ENCODE measurements around the gene GMDS. TPM values are rescaled to one million over a fixed set of nuclear protein-coding genes. Genes with fewer than 3 reads are reported as not detected.

The GMDS gene
- total and polyA plus RNA-seq, 2 of the 8 experiments (the other 6 are each of a cell fraction or from before 2014, with no cell fraction given), result 16.8 to 50.0 TPM

- no peak for FAIRE-seq
- H2BK120ac ChIP-seq (replicated peaks; ENCODE audit: low read depth, low read length), result no peak overlapping the region
These were observed 406.7 kb downstream of the GMDS start for GRCh38 chr6:1838604-1839213.

More at GRCh38 chr6:1838604-1839213, 406.7 kb downstream of the GMDS start:
- ChIA-PET CTCF (ENCODE audit: partially characterized antibody) (interaction anchor here (0.5 to 1.0 kb wide), 3 partner anchors 16 to 165 kb away, joined by 3 read pairs; no protein-coding TSS in a partner anchor), POLR2A (ENCODE audit: partially characterized antibody) (interaction anchor here (0.6 kb wide), 1 partner anchor 161 kb away, joined by 3 read pairs; no protein-coding TSS in a partner anchor)
- H3K18ac ChIP-seq (ENCODE audit: extremely low read depth, low read length), result no peak overlapping the region
- no peak overlapping the region for H3K4me2 ChIP-seq (ENCODE audit: insufficient read depth in 1 of 2, low read depth in 2 of 2, low read length in 2 of 2)
- no peak overlapping the region for H3K56ac ChIP-seq (replicated peaks; ENCODE audit: insufficient read length, low read depth, low read length)
- H3K27me3 ChIP-seq (replicated peaks in 1 of 4; ENCODE audit: control insufficient read depth in 3 of 4, extremely low read depth in 1 of 4, insufficient read depth in 3 of 4, low read length in 3 of 4), result no peaks in the 10 kb centered on the region
- no peak overlapping the region for H2AK5ac ChIP-seq (ENCODE audit: low read depth, low read length)
- no peak overlapping the region for H2AFZ ChIP-seq (ENCODE audit: low read length)
- no peaks in the 10 kb centered on the region for H3K9me3 ChIP-seq (ENCODE audit: insufficient read depth in 2 of 2, low read depth in 1 of 2, low read length in 1 of 2)
- TF ChIP-seq JUN (IDR thresholded peaks at IDR 0.05; ENCODE audit: low read depth, low read length), result no peak
- no peak for TF ChIP-seq EP300 (IDR thresholded peaks at IDR 0.05; ENCODE audit: borderline replicate concordance in 1 of 2, low read depth in 2 of 2, low read length in 2 of 2)
- no peak for TF ChIP-seq JUND (IDR thresholded peaks at IDR 0.05; ENCODE audit: low read length)
- no peak for TF ChIP-seq BACH1 (IDR thresholded peaks at IDR 0.05; ENCODE audit: low read length)
- TF ChIP-seq NRF1 (IDR thresholded peaks at IDR 0.05; ENCODE audit: low read depth, low read length), result no peak
- no peak for TF ChIP-seq KDM5A (IDR thresholded peaks at IDR 0.05; ENCODE audit: low read length)
- H4K20me1 ChIP-seq (replicated peaks in 1 of 2; ENCODE audit: control insufficient read depth in 1 of 2, insufficient read depth in 2 of 2, low read length in 2 of 2), result no peaks in the 10 kb centered on the region
- H2BK5ac ChIP-seq (ENCODE audit: low read depth, low read length), result no peak overlapping the region
- H3K36me3 ChIP-seq (ENCODE audit: control insufficient read depth in 2 of 4, insufficient read depth in 4 of 4, low read length in 3 of 4), result no peaks in the 10 kb centered on the region
- H3K4me3 ChIP-seq (ENCODE audit: extremely low read depth in 1 of 4, insufficient read depth in 2 of 4, low read depth in 3 of 4, low read length in 4 of 4), result no peak overlapping the region
- peaks cover 4 to 20% (median 10%) of the 10 kb centered on the region in 4 experiments for H3K4me1 ChIP-seq (replicated peaks in 1 of 4; ENCODE audit: control insufficient read depth in 3 of 4, insufficient read depth in 4 of 4, low read length in 3 of 4)
- H3K9ac ChIP-seq (replicated peaks in 1 of 4; ENCODE audit: extremely low read depth in 1 of 4, low read depth in 3 of 4, low read length in 3 of 4), result no peak overlapping the region
- no peak overlapping the region for H3K23ac ChIP-seq (ENCODE audit: insufficient read length)
- H3K23me2 ChIP-seq (ENCODE audit: low read depth, low read length), result no peaks in the 10 kb centered on the region
- no peak overlapping the region for H2BK12ac ChIP-seq (ENCODE audit: low read depth, low read length)
- no peak overlapping the region for H3K4ac ChIP-seq (replicated peaks; ENCODE audit: insufficient read length, low read depth, low read length)
- H2BK15ac ChIP-seq (ENCODE audit: low read length), result no peak overlapping the region
- H3K27ac ChIP-seq (ENCODE audit: low read depth, low read length), result no peak overlapping the region
- no peak overlapping the region for H4K8ac ChIP-seq (ENCODE audit: extremely low read depth, insufficient read depth, low read length)
- no peaks in the 10 kb centered on the region for H3K79me2 ChIP-seq (ENCODE audit: control insufficient read depth in 1 of 2, insufficient read depth in 2 of 2, low read length in 2 of 2)
- no peak overlapping the region for H4K91ac ChIP-seq (replicated peaks; ENCODE audit: insufficient read length, low read length)
- H3K14ac ChIP-seq (ENCODE audit: insufficient read length), result no peak overlapping the region
- WGBS, 2 experiments (ENCODE audit: extremely low coverage in 1 of 2, insufficient coverage in 1 of 2, insufficient read length in 1 of 2, insufficient replicate concordance in 2 of 2, low coverage in 1 of 2, low lambda C conversion rate in 2 of 2, missing lambda C conversion rate in 1 of 2), result 77% methylated on average over 5 of the region's 5 CpGs; no CpG with 5 or more reads in 1 of the 2 experiments
- no peak overlapping the region for H2BK20ac ChIP-seq (ENCODE audit: low read length)
- DNase-seq (ENCODE audit: low read depth in 1 of 2, low spot score in 2 of 2), result no peak
- no peak overlapping the region for H4K5ac ChIP-seq (ENCODE audit: insufficient read length, low read depth, low read length)
- no peaks in the 10 kb centered on the region for H3K79me1 ChIP-seq (ENCODE audit: low read depth, low read length)
